SU-DHL-6 (cell line): Measurements from ENCODE around the gene ASB2.

Source experiments
- EZH2phosphoT487 ChIP-seq: fragments of 200-600 bp; sonication (generic), shearing (Covaris generic); conservative IDR thresholded peaks from 2 replicates; pipeline ENCODE4 v1.6.1; 2018; ENCODE audit warnings: mild to moderate bottlenecking, antibody characterized with exemption, low read length, moderate library complexity, mixed read lengths
- TF ChIP-seq, protein P1 (sequence below): fragments of 200-600 bp; sonication (generic); IDR thresholded peaks from one replicate; pipeline ENCODE4 v1.5.1; 2017; ENCODE audit warnings: antibody characterized with exemption, mild to moderate bottlenecking, low read length, moderate library complexity; ENCODE audit not compliant: insufficient read depth, poor library complexity, severe bottlenecking

DNA sequence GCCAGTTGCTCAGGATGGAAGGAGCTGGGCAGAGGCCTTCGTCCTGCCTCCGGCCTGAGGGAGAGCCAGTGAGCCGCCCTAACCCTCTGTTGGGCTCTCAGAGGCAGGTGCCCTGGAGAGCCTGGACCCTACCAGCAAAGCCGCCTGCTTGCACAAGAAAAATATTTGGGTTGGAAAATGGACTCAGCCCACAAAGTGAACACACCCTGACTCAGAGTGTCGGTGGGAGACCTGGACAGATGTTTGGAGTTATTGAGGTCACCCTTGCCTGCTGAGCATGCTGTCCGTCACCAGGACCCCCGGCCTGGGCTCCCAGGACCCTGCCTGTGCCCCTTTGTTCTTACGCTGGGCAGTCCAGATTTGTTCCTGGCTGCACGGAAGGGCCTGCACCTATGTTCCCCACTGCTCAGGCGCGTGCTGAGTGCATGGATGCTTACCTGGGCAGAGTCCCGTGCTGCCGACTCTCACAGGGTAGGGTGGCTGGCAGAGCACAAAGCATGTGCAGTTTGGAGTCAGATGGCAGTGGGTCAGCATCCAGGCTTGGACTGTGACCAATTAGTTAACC lies 26.8 kb downstream of the ASB2 start:
- TF ChIP-seq, protein P1, sequence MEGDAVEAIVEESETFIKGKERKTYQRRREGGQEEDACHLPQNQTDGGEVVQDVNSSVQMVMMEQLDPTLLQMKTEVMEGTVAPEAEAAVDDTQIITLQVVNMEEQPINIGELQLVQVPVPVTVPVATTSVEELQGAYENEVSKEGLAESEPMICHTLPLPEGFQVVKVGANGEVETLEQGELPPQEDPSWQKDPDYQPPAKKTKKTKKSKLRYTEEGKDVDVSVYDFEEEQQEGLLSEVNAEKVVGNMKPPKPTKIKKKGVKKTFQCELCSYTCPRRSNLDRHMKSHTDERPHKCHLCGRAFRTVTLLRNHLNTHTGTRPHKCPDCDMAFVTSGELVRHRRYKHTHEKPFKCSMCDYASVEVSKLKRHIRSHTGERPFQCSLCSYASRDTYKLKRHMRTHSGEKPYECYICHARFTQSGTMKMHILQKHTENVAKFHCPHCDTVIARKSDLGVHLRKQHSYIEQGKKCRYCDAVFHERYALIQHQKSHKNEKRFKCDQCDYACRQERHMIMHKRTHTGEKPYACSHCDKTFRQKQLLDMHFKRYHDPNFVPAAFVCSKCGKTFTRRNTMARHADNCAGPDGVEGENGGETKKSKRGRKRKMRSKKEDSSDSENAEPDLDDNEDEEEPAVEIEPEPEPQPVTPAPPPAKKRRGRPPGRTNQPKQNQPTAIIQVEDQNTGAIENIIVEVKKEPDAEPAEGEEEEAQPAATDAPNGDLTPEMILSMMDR = no peak
- no peak for TF ChIP-seq EZH2phosphoT487
